GM13976 (cell line): Measurements from ENCODE around the gene PALM.

ENCODE experiments used
- DNase-seq: peaks from one replicate; pipeline ENCODE4 v3.0.0; 2012; ENCODE audit warnings: low spot score
- CTCF ChIP-seq: IDR thresholded peaks from 2 replicates; pipeline ENCODE4 v1.5.1; 2012; ENCODE audit warnings: borderline replicate concordance, mild to moderate bottlenecking; ENCODE audit not compliant: insufficient read depth; ENCODE audit errors: extremely low read depth, missing control alignments, control extremely low read depth
- in situ Hi-C: fragments of 300-500 bp; cut with MboI; formaldehyde crosslinking; loops from one replicate; pipeline ENCODE4 v1.12.0; 2022; ENCODE audit warnings: low sequenced_read_pairs, mixed read lengths, inconsistent platforms; ENCODE audit not compliant: unreplicated experiment

The PALM gene

GRCh38 chr19:676339-677105, 32.2 kb upstream of the PALM start, which contains the start of gene FSTL3:
Gene FSTL3 (plus strand): TSS chr19:676392. CDS start chr19:676424, 32 bp downstream.
- in situ Hi-C loops: no loop called here
- no peak for TF ChIP-seq CTCF
- no peak for DNase-seq

- in situ Hi-C loops: no loop called here
- no peak for TF ChIP-seq CTCF
- DNase-seq: no peak
Measured at GRCh38 chr19:677201-677600, 31.5 kb upstream of the PALM start.

GRCh38 chr19:677601-678436, 30.9 kb upstream of the PALM start:
- no peak for DNase-seq

GRCh38 chr19:678791-679388, 29.8 kb upstream of the PALM start:
- in situ Hi-C loops: no loop called here
- DNase-seq: no peak
- no peak for TF ChIP-seq CTCF

More at GRCh38 chr19:677601-678436, 30.9 kb upstream of the PALM start:
- in situ Hi-C loops: no loop called here
- no peak for TF ChIP-seq CTCF

GRCh38 chr19:679418-680286, 29.1 kb upstream of the PALM start:
- in situ Hi-C loops: no loop called here
- no peak for DNase-seq
- no peak for TF ChIP-seq CTCF
